Body of pancreas (tissue), 4 donors: ENCODE measurements around the gene SVIL.

Source experiments
- POLR2A ChIP-seq, 3 donors: fragments of 450-650 bp; IDR thresholded peaks; one replicate each; pipeline ENCODE4 v1.6.1; 2016; ENCODE audit warnings: antibody characterized with exemption in 3 of 3, mild to moderate bottlenecking in 2 of 3
- TF ChIP-seq, protein P1 (sequence below), 7 experiments: fragments of 450-650 bp in 4 of 7; fragments of 200-600 bp in 3 of 7; sonication (generic) in 3 of 7; IDR thresholded peaks; one replicate each; pipeline ENCODE4 v1.5.1; 2016 to 2019; ENCODE audit warnings: antibody characterized with exemption in 7 of 7

DNA sequence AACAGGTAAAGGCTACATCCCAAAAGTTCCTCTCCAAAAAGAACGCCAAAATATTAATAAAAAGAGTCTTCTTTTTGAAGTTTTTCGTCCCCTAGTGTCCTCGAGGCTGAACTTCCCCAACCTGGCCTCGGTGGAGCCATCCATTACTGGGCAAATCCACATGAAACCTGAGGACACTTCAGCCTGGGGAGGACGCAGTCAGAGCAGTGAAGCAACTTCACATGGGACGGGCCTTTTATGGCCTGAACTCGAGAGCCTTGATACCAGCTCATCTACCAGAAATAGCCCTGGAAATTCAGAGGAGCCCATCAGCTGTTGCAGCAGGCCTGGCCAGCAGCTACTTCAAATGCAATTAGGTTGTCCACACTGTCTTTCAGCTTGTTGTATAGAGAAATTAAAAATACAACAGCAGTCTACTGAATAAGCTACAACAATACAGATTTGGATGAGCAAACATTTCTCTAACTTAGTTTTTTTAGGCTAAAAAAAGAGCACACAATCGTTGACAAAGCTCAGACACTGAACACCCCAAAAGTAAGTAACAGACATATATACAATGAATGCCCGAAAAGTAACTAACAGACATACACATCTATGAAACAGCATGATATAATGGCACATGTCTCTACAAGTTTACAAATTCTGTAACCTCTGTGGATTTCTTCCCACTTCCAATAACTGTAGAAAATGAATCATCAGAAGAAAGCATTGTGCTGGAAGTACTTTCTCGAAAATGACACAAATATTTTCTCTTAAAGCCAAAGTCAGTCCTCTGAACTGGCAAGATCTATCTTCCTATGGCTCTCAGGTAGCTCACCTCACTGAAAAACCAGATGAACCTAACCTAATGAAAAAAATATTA is at the start of gene SVIL:
- TF ChIP-seq, protein P1, sequence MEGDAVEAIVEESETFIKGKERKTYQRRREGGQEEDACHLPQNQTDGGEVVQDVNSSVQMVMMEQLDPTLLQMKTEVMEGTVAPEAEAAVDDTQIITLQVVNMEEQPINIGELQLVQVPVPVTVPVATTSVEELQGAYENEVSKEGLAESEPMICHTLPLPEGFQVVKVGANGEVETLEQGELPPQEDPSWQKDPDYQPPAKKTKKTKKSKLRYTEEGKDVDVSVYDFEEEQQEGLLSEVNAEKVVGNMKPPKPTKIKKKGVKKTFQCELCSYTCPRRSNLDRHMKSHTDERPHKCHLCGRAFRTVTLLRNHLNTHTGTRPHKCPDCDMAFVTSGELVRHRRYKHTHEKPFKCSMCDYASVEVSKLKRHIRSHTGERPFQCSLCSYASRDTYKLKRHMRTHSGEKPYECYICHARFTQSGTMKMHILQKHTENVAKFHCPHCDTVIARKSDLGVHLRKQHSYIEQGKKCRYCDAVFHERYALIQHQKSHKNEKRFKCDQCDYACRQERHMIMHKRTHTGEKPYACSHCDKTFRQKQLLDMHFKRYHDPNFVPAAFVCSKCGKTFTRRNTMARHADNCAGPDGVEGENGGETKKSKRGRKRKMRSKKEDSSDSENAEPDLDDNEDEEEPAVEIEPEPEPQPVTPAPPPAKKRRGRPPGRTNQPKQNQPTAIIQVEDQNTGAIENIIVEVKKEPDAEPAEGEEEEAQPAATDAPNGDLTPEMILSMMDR (IDR thresholded peaks at IDR 0.05): no peak
- TF ChIP-seq POLR2A (IDR thresholded peaks at IDR 0.05): no peak
